ENCODE data around the gene SRSF8. TPM values are rescaled to one million over a fixed set of nuclear protein-coding genes. Genes with fewer than 3 reads are reported as not detected.

Gene SRSF8
- total and polyA plus RNA-seq, 7 donors = 17.7 to 35.3 (median 26.6) TPM

- no peaks in the 10 kb centered on the region for H3K9me3 ChIP-seq
- H3K27me3 ChIP-seq (ENCODE audit: insufficient read depth in 3 of 3, low read length in 2 of 3) = no peaks in the 10 kb centered on the region
- TF ChIP-seq CTCF (IDR thresholded peaks at IDR 0.05) = no peak
- no peak for DNase-seq
- H3K27ac ChIP-seq = peak overlapping the region; percentile 90
- ATAC-seq = no peak
- 87 to 89% (median 89%) methylated on average over 3 of the region's 3 CpGs for WGBS, 3 donors
- H3K4me1 ChIP-seq = peaks cover 78% of the 10 kb centered on the region
- no peaks in the 10 kb centered on the region for H3K36me3 ChIP-seq (ENCODE audit: insufficient read depth in 1 of 2, low read depth in 1 of 2)
- intact Hi-C loops (cut with DNase I) = no loop called here
- no peak overlapping the region for H3K4me3 ChIP-seq
These were observed 26.8 kb downstream of the SRSF8 start for GRCh38 chr11:95093548-95093947.

GRCh38 chr11:95095858-95096587 is 29.3 kb downstream of the SRSF8 start:
- Histone ChIP-seq H3K4me1 (peaks cover 71% of the 10 kb centered on the region), H3K27ac (peak overlapping the region; percentile 90), H3K4me3 (peak overlapping the region; percentile 33), H3K27me3 (ENCODE audit: insufficient read depth in 3 of 3, low read length in 2 of 3) (no peaks in the 10 kb centered on the region), H3K36me3 (ENCODE audit: insufficient read depth in 1 of 2, low read depth in 1 of 2) (no peaks in the 10 kb centered on the region), H3K9me3 (no peaks in the 10 kb centered on the region)
- intact Hi-C loops (cut with DNase I) = no loop called here
- TF ChIP-seq CTCF (IDR thresholded peaks at IDR 0.05) = no peak
- DNase-seq = no peak
- WGBS, 3 donors = 7 to 11% (median 9%) methylated on average over 4 of the region's 4 CpGs
- peak; percentile 77 to 87 (median 82) for ATAC-seq

GRCh38 chr11:95097209-95097608 is 30.5 kb downstream of the SRSF8 start:
- Histone ChIP-seq H3K36me3 (ENCODE audit: insufficient read depth in 1 of 2, low read depth in 1 of 2) (no peaks in the 10 kb centered on the region), H3K9me3 (no peaks in the 10 kb centered on the region), H3K27ac (peak overlapping the region; percentile 90), H3K4me1 (peaks cover 68% of the 10 kb centered on the region), H3K4me3 (no peak overlapping the region), H3K27me3 (ENCODE audit: insufficient read depth in 3 of 3, low read length in 2 of 3) (no peaks in the 10 kb centered on the region)
- intact Hi-C loops (cut with DNase I) = no loop called here
- no peak for TF ChIP-seq CTCF (IDR thresholded peaks at IDR 0.05)
- 43 to 62% (median 47%) methylated on average over 3 of the region's 3 CpGs for WGBS, 3 donors
- DNase-seq (no peak), ATAC-seq (no peak)

- no peak for ATAC-seq
- Histone ChIP-seq H3K27me3 (ENCODE audit: insufficient read depth in 3 of 3, low read length in 2 of 3) (no peaks in the 10 kb centered on the region), H3K36me3 (ENCODE audit: insufficient read depth in 1 of 2, low read depth in 1 of 2) (no peaks in the 10 kb centered on the region), H3K4me3 (no peak overlapping the region), H3K9me3 (no peaks in the 10 kb centered on the region), H3K4me1 (peaks cover 66% of the 10 kb centered on the region), H3K27ac (peak overlapping the region; percentile 94)
- no peak for TF ChIP-seq CTCF (IDR thresholded peaks at IDR 0.05)
- WGBS, 3 donors = 94 to 97% (median 95%) methylated on average over 3 of the region's 3 CpGs
- intact Hi-C loops (cut with DNase I) = no loop called here
- DNase-seq = no peak
These were observed 32.1 kb downstream of the SRSF8 start for GRCh38 chr11:95098826-95099225.

- intact Hi-C loops (cut with DNase I) = no loop called here
These were observed 33.5 kb downstream of the SRSF8 start for GRCh38 chr11:95100191-95100648.

More at GRCh38 chr11:95100191-95100648, 33.5 kb downstream of the SRSF8 start:
- peaks cover 66% of the 10 kb centered on the region for H3K4me1 ChIP-seq
- TF ChIP-seq CTCF (IDR thresholded peaks at IDR 0.05) = no peak
- ATAC-seq (no peak), DNase-seq (no peak)
- H3K27me3 ChIP-seq (ENCODE audit: insufficient read depth in 3 of 3, low read length in 2 of 3) = no peaks in the 10 kb centered on the region
- no peak overlapping the region for H3K4me3 ChIP-seq
- no peaks in the 10 kb centered on the region for H3K36me3 ChIP-seq (ENCODE audit: insufficient read depth in 1 of 2, low read depth in 1 of 2)
- peak overlapping the region; percentile 94 for H3K27ac ChIP-seq
- no peaks in the 10 kb centered on the region for H3K9me3 ChIP-seq
- WGBS, 3 donors = 62 to 83% (median 63%) methylated on average over 4 of the region's 4 CpGs

Data from psoas muscle (tissue), 8 donors.